HT1080 (cell line): ENCODE data around the gene BCAP29. TPM values are rescaled to one million over a fixed set of nuclear protein-coding genes. Genes with fewer than 3 reads are reported as not detected.

ENCODE experiments used
- DNase-seq: peaks from one replicate; pipeline ENCODE4 v3.0.0-alpha.2; 2015; ENCODE audit warnings: low read depth
- small RNA-seq: library from RNA; depleted of rRNA; stranded (forward); fragments of <200 nt; gene quantifications from one replicate; pipeline ENCODE3, GENCODE V24; 2014
- total RNA-seq: library from RNA; depleted of rRNA; stranded (reverse); fragments of >200 nt; shearing (Covaris generic); gene quantifications from 2 replicates; pipeline ENCODE4 v1.2.3, GENCODE V29; 2014; rRNA removed

BCAP29 gene
- total RNA-seq, 1 experiment from 2014 or later = 70.1 TPM

GRCh38 chr7:107661865-107662379, 81.9 kb downstream of the BCAP29 start:
- DNase-seq = no peak

- no peak for DNase-seq
Measured at GRCh38 chr7:107663196-107663595, 83.2 kb downstream of the BCAP29 start.

GRCh38 chr7:107666790-107667189, 86.7 kb downstream of the BCAP29 start:
- DNase-seq = no peak

- DNase-seq = no peak
Measured at GRCh38 chr7:107667341-107667740, 87.3 kb downstream of the BCAP29 start.

- no peak for DNase-seq
Measured at GRCh38 chr7:107668296-107668695, 88.2 kb downstream of the BCAP29 start.

Small RNA genes within 50 kb of the gene (small RNA-seq; reads per million reads assigned to genes)
- not detected for gene BANF1P5
- not detected for gene RF01233

Other genes starting within 250 kb of the BCAP29 start
- not detected in 2 replicates for gene GPR22, start 110.2 kb upstream of the BCAP29 start, total RNA-seq
- gene COG5, start 16.3 kb upstream of the BCAP29 start, total RNA-seq = 18.2 and 28.2 TPM in 2 replicates
- 12.2 and 13.5 TPM in 2 replicates for gene DUS4L, start 16.3 kb upstream of the BCAP29 start, total RNA-seq
- gene SLC26A4, start 80.6 kb downstream of the BCAP29 start, total RNA-seq = 4.3 TPM in 2 replicates
- gene CBLL1, start 163.9 kb downstream of the BCAP29 start, total RNA-seq = 25.2 and 29.5 TPM in 2 replicates
- gene SLC26A3, start 223.0 kb downstream of the BCAP29 start, total RNA-seq = not detected in 2 replicates